Neural cell (in vitro differentiated cells): ENCODE measurements around the gene EN2. TPM values are rescaled to one million over a fixed set of nuclear protein-coding genes. Genes with fewer than 3 reads are reported as not detected.

Experiments
- H2AFZ ChIP-seq: fragments of 200-600, 300-800 bp; sonication (generic), shearing (Covaris generic); 2 replicates; pipeline ENCODE4 v1.6.0; 2014; ENCODE audit warnings: low read depth, mild to moderate bottlenecking, antibody characterized with exemption, low read length, moderate library complexity
- H3F3A ChIP-seq: fragments of 200-600 bp; shearing (Covaris generic); 2 replicates; pipeline ENCODE4 v1.6.1; 2016; ENCODE audit warnings: mild to moderate bottlenecking, moderate library complexity, mixed read lengths, antibody characterized with exemption, low read length; ENCODE audit not compliant: insufficient read depth, poor library complexity, severe bottlenecking
- H3K27ac ChIP-seq: fragments of 200-600, 300-800 bp; sonication (generic), shearing (Covaris generic); 2 replicates; pipeline ENCODE4 v1.5.1; 2014; ENCODE audit warnings: mild to moderate bottlenecking, low read length, moderate library complexity
- H3K27me3 ChIP-seq: fragments of 300-800, 200-600 bp; sonication (generic), shearing (Covaris generic); 2 replicates; pipeline ENCODE4 v1.6.0; 2014; ENCODE audit warnings: mild to moderate bottlenecking, low read depth, low read length, moderate library complexity; ENCODE audit not compliant: insufficient read depth
- H3K36me3 ChIP-seq: fragments of 300-800, 200-600 bp; sonication (generic), shearing (Covaris generic); 2 replicates; pipeline ENCODE4 v1.5.1; 2014; ENCODE audit warnings: mild to moderate bottlenecking, antibody characterized with exemption, low read length, moderate library complexity; ENCODE audit not compliant: insufficient read depth
- H3K4me2 ChIP-seq: fragments of 300-800, 200-600 bp; sonication (generic), shearing (Covaris generic); 2 replicates; pipeline ENCODE4 v1.6.0; 2014; ENCODE audit warnings: mild to moderate bottlenecking, low read length
- H3K4me3 ChIP-seq: fragments of 300-800, 200-600 bp; sonication (generic), shearing (Covaris generic); 2 replicates; pipeline ENCODE4 v1.5.1; 2014; ENCODE audit warnings: mild to moderate bottlenecking, low read length, moderate library complexity
- H3K79me2 ChIP-seq: fragments of 200-600 bp; shearing (Covaris generic); replicated peaks from 2 replicates; pipeline ENCODE4 v1.6.0; 2014; ENCODE audit warnings: mild to moderate bottlenecking, low read length, moderate library complexity; ENCODE audit not compliant: insufficient read depth
- H3K9ac ChIP-seq: fragments of 300-800, 200-600 bp; sonication (generic), shearing (Covaris generic); 2 replicates; pipeline ENCODE4 v1.6.1; 2016; ENCODE audit warnings: mild to moderate bottlenecking, low read length, mixed read lengths
- H3K9me2 ChIP-seq: fragments of 200-600 bp; shearing (Covaris generic); 2 replicates; pipeline ENCODE4 v1.6.1; 2016; ENCODE audit warnings: mild to moderate bottlenecking, low read length, mixed read lengths; ENCODE audit not compliant: insufficient read depth
- H3K9me3 ChIP-seq: fragments of 200-600, 300-800 bp; sonication (generic), shearing (Covaris generic); 2 replicates; pipeline ENCODE4 v1.6.1; 2016; ENCODE audit warnings: mild to moderate bottlenecking, mixed run types, low read length, moderate library complexity, mixed read lengths
- H4K20me1 ChIP-seq: fragments of 200-600 bp; shearing (Covaris generic); 2 replicates; pipeline ENCODE4 v1.6.1; 2016; ENCODE audit warnings: mild to moderate bottlenecking, mixed run types; ENCODE audit not compliant: insufficient read depth
- CTCF ChIP-seq: fragments of 450-650 bp; IDR thresholded peaks from 2 replicates; pipeline ENCODE4 v1.5.1; 2014; ENCODE audit warnings: antibody characterized with exemption, mild to moderate bottlenecking, moderate library complexity; ENCODE audit not compliant: poor library complexity, severe bottlenecking
- EP300 ChIP-seq: fragments of 450-650 bp; conservative IDR thresholded peaks from 2 replicates; pipeline ENCODE4 v1.6.1; 2014; ENCODE audit warnings: antibody characterized with exemption, mild to moderate bottlenecking, moderate library complexity; ENCODE audit not compliant: poor library complexity, severe bottlenecking
- EZH2 ChIP-seq: fragments of 200-600, 300-800 bp; shearing (Covaris generic), sonication (generic); IDR thresholded peaks from 2 replicates; pipeline ENCODE4 v1.6.1; 2014; ENCODE audit warnings: antibody characterized with exemption, low read length, borderline replicate concordance, mild to moderate bottlenecking; ENCODE audit not compliant: insufficient read depth, poor library complexity, severe bottlenecking
- MXI1 ChIP-seq: fragments of 450-650 bp; conservative IDR thresholded peaks from 2 replicates; pipeline ENCODE4 v1.6.1; 2014; ENCODE audit warnings: antibody characterized with exemption, mild to moderate bottlenecking; ENCODE audit not compliant: poor library complexity, severe bottlenecking
- POLR2AphosphoS5 ChIP-seq: IDR thresholded peaks from 2 replicates; pipeline ENCODE4 v1.6.1; 2012
- RAD21 ChIP-seq: fragments of 450-650 bp; conservative IDR thresholded peaks from 2 replicates; pipeline ENCODE4 v1.6.1; 2014; ENCODE audit warnings: antibody characterized with exemption, mild to moderate bottlenecking, moderate library complexity
- REST ChIP-seq: IDR thresholded peaks from 2 replicates; pipeline ENCODE4 v1.6.1; 2012; ENCODE audit warnings: borderline replicate concordance
- SMC3 ChIP-seq: fragments of 450-650 bp; conservative IDR thresholded peaks from 2 replicates; pipeline ENCODE4 v1.6.1; 2014; ENCODE audit warnings: antibody characterized with exemption, mild to moderate bottlenecking, moderate library complexity; ENCODE audit not compliant: poor library complexity
- TAF1 ChIP-seq: IDR thresholded peaks from 2 replicates; pipeline ENCODE4 v1.6.1; 2012; ENCODE audit warnings: low read depth
- polyA plus RNA-seq: library from polyadenylated mRNA; depleted of rRNA; stranded (reverse); fragments of >200 nt; gene quantifications from 2 replicates; pipeline ENCODE4 v1.2.3, GENCODE V29; 2014

Gene EN2
- polyA plus RNA-seq, 1 donor from 2014 or later = not detected

GRCh38 chr7:155489158-155489840 lies 31.4 kb downstream of the EN2 start:
- Histone ChIP-seq H3K79me2 (no peaks in the 10 kb centered on the region), H2AFZ (no peak overlapping the region), H3K9me2 (no peaks in the 10 kb centered on the region), H3F3A (no peaks in the 10 kb centered on the region), H3K36me3 (no peaks in the 10 kb centered on the region), H3K27me3 (peaks cover 10% of the 10 kb centered on the region), H3K4me2 (no peak overlapping the region), H3K4me3 (no peak overlapping the region), H4K20me1 (no peaks in the 10 kb centered on the region), H3K9me3 (no peaks in the 10 kb centered on the region), H3K27ac (no peak overlapping the region), H3K9ac (no peak overlapping the region)
- TF ChIP-seq EZH2 (no peak), MXI1 (no peak), RAD21 (no peak), REST (no peak), POLR2AphosphoS5 (no peak), SMC3 (no peak)

- Histone ChIP-seq H3K36me3 (no peaks in the 10 kb centered on the region), H3K27ac (no peak overlapping the region), H3K9me3 (no peaks in the 10 kb centered on the region), H3K9ac (no peak overlapping the region), H4K20me1 (no peaks in the 10 kb centered on the region), H3K79me2 (no peaks in the 10 kb centered on the region), H3K4me2 (no peak overlapping the region), H3F3A (no peaks in the 10 kb centered on the region), H2AFZ (no peak overlapping the region), H3K9me2 (no peaks in the 10 kb centered on the region), H3K4me3 (no peak overlapping the region), H3K27me3 (peaks cover 10% of the 10 kb centered on the region)
- no peak for TF ChIP-seq EP300
- no peak for TF ChIP-seq TAF1
- no peak for TF ChIP-seq SMC3
- TF ChIP-seq POLR2AphosphoS5 = no peak
- TF ChIP-seq REST = no peak
- TF ChIP-seq RAD21 = no peak
- no peak for TF ChIP-seq CTCF
- no peak for TF ChIP-seq MXI1
- no peak for TF ChIP-seq EZH2
Observed at GRCh38 chr7:155489862-155490696, 32.1 kb downstream of the EN2 start.
